ENCODE results near the gene GAS1. TPM values are rescaled to one million over a fixed set of nuclear protein-coding genes. Genes with fewer than 3 reads are reported as not detected.
A peak's percentile ranks its signal among the peaks of the same experiment; 100 is the strongest.

Gene GAS1
- polyA plus RNA-seq, 1 donor (not counting 4 experiments of a cell fraction or from before 2014, with no cell fraction given), result 0.75 TPM

DNA sequence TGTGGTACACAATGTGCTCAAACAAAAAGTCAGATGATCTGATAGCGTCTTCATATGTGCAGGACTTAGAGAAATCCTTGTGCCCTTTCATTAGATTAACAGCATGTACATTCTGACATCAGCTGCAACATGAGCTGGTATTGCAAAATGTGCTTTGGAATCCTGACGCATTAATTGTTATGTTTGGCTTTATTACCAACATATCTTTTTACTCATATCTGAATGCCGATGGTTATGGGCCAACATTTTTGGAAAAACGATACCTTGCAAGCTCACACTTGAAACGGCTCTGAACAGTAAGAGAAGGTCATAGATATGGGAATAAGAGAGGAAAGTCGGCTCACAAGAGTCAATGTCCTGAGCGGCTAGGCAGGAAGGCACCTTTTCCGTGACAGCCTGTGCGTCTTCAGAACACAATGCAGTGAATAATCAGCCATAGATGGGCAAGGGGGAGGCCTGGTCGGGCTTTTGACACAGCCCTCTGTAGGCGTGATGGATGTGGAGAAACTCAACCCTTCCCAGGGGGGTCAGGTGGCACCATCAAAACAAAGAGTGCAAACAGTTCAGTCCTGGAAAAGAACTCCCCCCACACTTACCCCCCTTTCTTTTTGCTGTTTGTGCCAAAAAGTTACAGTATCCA, 36.4 kb upstream of the GAS1 start:
- no peaks in the 10 kb centered on the region for H3K9me3 ChIP-seq (ENCODE audit: control insufficient read depth, low read depth, low read length)
- no peaks in the 10 kb centered on the region for H4K20me1 ChIP-seq (ENCODE audit: control insufficient read depth, extremely low read depth, insufficient read depth, low read length)
- FAIRE-seq, result peak; percentile 99
- peak overlapping the region; percentile 36 for H2AFZ ChIP-seq (ENCODE audit: control insufficient read depth, low read length)
- H3K36me3 ChIP-seq (ENCODE audit: control insufficient read depth in 2 of 2, extremely low read depth in 1 of 2, insufficient read depth in 2 of 2, low read length in 2 of 2), result no peaks in the 10 kb centered on the region
- H3K4me1 ChIP-seq (ENCODE audit: control insufficient read depth, extremely low read depth, insufficient read depth, low read length), result peaks cover 44% of the 10 kb centered on the region
- TF ChIP-seq, protein P1, sequence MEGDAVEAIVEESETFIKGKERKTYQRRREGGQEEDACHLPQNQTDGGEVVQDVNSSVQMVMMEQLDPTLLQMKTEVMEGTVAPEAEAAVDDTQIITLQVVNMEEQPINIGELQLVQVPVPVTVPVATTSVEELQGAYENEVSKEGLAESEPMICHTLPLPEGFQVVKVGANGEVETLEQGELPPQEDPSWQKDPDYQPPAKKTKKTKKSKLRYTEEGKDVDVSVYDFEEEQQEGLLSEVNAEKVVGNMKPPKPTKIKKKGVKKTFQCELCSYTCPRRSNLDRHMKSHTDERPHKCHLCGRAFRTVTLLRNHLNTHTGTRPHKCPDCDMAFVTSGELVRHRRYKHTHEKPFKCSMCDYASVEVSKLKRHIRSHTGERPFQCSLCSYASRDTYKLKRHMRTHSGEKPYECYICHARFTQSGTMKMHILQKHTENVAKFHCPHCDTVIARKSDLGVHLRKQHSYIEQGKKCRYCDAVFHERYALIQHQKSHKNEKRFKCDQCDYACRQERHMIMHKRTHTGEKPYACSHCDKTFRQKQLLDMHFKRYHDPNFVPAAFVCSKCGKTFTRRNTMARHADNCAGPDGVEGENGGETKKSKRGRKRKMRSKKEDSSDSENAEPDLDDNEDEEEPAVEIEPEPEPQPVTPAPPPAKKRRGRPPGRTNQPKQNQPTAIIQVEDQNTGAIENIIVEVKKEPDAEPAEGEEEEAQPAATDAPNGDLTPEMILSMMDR (optimal IDR thresholded peaks at IDR 0.05 in 1 of 3, IDR thresholded peaks at IDR 0.05 in 1 of 3, conservative IDR thresholded peaks at IDR 0.05 in 1 of 3; ENCODE audit: extremely low read depth in 1 of 3, insufficient read depth in 2 of 3, low read length in 3 of 3), result no peak
- TF ChIP-seq EZH2 (IDR thresholded peaks at IDR 0.05; ENCODE audit: low read length), result no peak
- no peaks in the 10 kb centered on the region for H3K79me2 ChIP-seq (ENCODE audit: control insufficient read depth, insufficient read depth, low read length)
- H3K27ac ChIP-seq (ENCODE audit: control insufficient read depth, insufficient read depth, low read length), result peak overlapping the region; percentile 88
- dilution Hi-C loops (cut with MboI; ENCODE audit: extremely low pct_ligation_motif_present, low sequenced_read_pairs), result no loop called here
- peak; percentile 66 for DNase-seq (ENCODE audit: low read depth, low spot score)
- H3K9me1 ChIP-seq (ENCODE audit: control insufficient read depth, extremely low read depth, insufficient read depth, low read length), result no peaks in the 10 kb centered on the region
- H3K9ac ChIP-seq (ENCODE audit: control insufficient read depth, extremely low read depth, insufficient read depth, low read length), result peak overlapping the region; percentile 52
- H3K27me3 ChIP-seq (ENCODE audit: control insufficient read depth, extremely low read depth, insufficient read depth, low read length), result no peaks in the 10 kb centered on the region
- peak overlapping the region in 1 of 3 experiments; percentile 48 for H3K4me3 ChIP-seq (ENCODE audit: control insufficient read depth in 2 of 3, extremely low read depth in 1 of 3, insufficient read depth in 2 of 3, low read depth in 1 of 3, low read length in 3 of 3)
- peak overlapping the region; percentile 67 for H3K4me2 ChIP-seq (ENCODE audit: control insufficient read depth, extremely low read depth, insufficient read depth, low read depth, low read length)

DNA sequence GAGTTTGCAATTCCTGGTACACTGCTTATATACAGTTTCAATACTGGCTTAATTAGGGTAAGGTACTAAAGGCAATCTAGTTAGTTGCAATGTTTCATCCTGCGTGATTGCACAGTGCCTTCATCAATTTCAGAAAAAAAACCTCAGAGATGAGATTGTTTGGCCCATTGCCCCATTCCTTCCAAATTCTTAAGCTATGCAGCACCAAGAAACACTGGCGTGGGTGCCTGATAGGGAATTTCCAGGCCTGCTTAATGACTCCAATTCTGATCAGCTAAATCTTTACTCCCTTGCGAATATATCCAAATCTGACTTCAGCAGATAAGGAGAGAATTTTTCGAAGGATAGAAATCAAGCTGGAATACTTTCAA, 35.9 kb upstream of the GAS1 start:
- Histone ChIP-seq H3K4me1 (ENCODE audit: control insufficient read depth, extremely low read depth, insufficient read depth, low read length) (peaks cover 44% of the 10 kb centered on the region), H3K79me2 (ENCODE audit: control insufficient read depth, insufficient read depth, low read length) (no peaks in the 10 kb centered on the region), H3K9ac (ENCODE audit: control insufficient read depth, extremely low read depth, insufficient read depth, low read length) (peak overlapping the region; percentile 52), H3K27ac (ENCODE audit: control insufficient read depth, insufficient read depth, low read length) (peak overlapping the region; percentile 88), H3K9me1 (ENCODE audit: control insufficient read depth, extremely low read depth, insufficient read depth, low read length) (no peaks in the 10 kb centered on the region), H3K36me3 (ENCODE audit: control insufficient read depth in 2 of 2, extremely low read depth in 1 of 2, insufficient read depth in 2 of 2, low read length in 2 of 2) (no peaks in the 10 kb centered on the region), H3K9me3 (ENCODE audit: control insufficient read depth, low read depth, low read length) (no peaks in the 10 kb centered on the region), H2AFZ (ENCODE audit: control insufficient read depth, low read length) (peak overlapping the region; percentile 8), H3K4me3 (ENCODE audit: control insufficient read depth in 2 of 3, extremely low read depth in 1 of 3, insufficient read depth in 2 of 3, low read depth in 1 of 3, low read length in 3 of 3) (peak overlapping the region in 1 of 3 experiments; percentile 48), H3K4me2 (ENCODE audit: control insufficient read depth, extremely low read depth, insufficient read depth, low read depth, low read length) (peak overlapping the region; percentile 67), H3K27me3 (ENCODE audit: control insufficient read depth, extremely low read depth, insufficient read depth, low read length) (no peaks in the 10 kb centered on the region), H4K20me1 (ENCODE audit: control insufficient read depth, extremely low read depth, insufficient read depth, low read length) (no peaks in the 10 kb centered on the region)
- DNase-seq (ENCODE audit: low read depth, low spot score) (peak; percentile 25), FAIRE-seq (no peak)
- dilution Hi-C loops (cut with MboI; ENCODE audit: extremely low pct_ligation_motif_present, low sequenced_read_pairs), result no loop called here
- TF ChIP-seq, protein P1 (optimal IDR thresholded peaks at IDR 0.05 in 1 of 3, IDR thresholded peaks at IDR 0.05 in 1 of 3, conservative IDR thresholded peaks at IDR 0.05 in 1 of 3; ENCODE audit: extremely low read depth in 1 of 3, insufficient read depth in 2 of 3, low read length in 3 of 3), result no peak
